ENCODE data around the gene COMMD6. TPM values are rescaled to one million over a fixed set of nuclear protein-coding genes. Genes with fewer than 3 reads are reported as not detected.

COMMD6 gene
- 59.9 and 109 TPM in 2 replicates for total RNA-seq (2014; rRNA removed; shearing (Covaris generic))

DNA sequence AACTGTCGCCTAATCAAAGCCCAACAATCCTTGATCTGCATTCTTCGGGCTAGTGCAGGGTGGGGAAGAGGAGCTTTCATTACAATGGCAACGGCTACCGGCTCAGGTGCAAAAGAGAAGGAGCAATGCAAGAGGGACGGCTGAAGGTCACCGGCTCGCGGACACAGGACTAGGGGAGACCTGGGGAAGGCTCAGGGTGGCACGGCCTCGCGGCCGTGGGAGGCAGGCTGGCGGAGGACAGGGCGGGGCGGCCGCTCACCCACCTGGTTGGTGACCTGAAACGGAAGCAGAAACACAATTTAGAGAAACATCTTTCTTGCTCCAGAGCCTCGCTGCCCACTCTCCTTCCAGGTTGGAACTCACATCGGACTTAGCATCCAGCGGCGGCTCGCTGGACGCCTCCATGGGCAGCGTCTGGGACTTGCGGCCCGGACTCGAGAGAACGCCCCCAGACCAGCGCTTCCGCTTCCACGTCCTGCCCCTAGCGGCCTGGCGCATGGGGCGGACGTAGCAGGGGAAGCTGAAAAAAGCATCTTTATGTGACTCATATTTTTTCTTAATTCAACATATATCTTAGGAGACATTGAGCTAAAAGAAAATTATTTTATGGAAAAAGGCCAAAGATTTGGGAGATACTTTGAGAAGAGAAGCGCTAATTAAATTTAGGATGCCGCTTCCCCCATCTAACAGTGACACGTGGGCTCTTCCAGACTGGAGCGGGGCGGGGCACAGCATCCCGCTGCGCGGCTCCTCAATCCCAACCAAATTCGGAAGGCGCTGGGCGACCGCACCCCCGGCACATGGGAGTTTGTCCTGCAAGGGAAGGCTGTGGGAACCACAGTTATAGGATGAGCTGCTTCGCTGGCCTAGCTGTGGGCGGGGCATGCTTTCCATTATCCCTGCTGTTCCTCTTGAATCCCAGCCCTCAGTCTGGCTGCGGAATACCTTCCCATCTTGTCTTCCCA, at the start of gene COMMD6:
Gene COMMD6 (minus strand): TSS at position 441 of the 965 bp plus-strand sequence. CDS start 36 bp downstream, at position 405.
- Histone ChIP-seq H3K27ac (peak within 1 kb of the TSS; percentile 82), H3K27me3 (replicated peaks) (no peaks in the 10 kb centered on the region), H3K4me1 (replicated peaks) (0 out of 2 replicates have a peak, but pooled peaks cover 4% of the 10 kb centered on the region), H3K9me3 (replicated peaks) (no peaks in the 10 kb centered on the region), H3K36me3 (peaks cover 9% of the 10 kb centered on the region; the same call in 1 of the 2 replicates), H3K4me3 (peak within 1 kb of the TSS; percentile 65)
- DNase-seq (ENCODE audit: low read depth in 1 of 2, low spot score in 2 of 2), result peak; percentile 85 to 91

- Histone ChIP-seq H3K4me1 (replicated peaks) (no peaks in the 10 kb centered on the region), H3K36me3 (peaks cover 2% of the 10 kb centered on the region; the same call in 1 of the 2 replicates), H3K27me3 (replicated peaks) (no peaks in the 10 kb centered on the region), H3K4me3 (no peak overlapping the region), H3K9me3 (replicated peaks) (no peaks in the 10 kb centered on the region), H3K27ac (no peak overlapping the region)
- no peak for DNase-seq (ENCODE audit: low read depth in 1 of 2, low spot score in 2 of 2)
Measured at GRCh38 chr13:75585153-75585552, 47.5 kb upstream of the COMMD6 start.

DNA sequence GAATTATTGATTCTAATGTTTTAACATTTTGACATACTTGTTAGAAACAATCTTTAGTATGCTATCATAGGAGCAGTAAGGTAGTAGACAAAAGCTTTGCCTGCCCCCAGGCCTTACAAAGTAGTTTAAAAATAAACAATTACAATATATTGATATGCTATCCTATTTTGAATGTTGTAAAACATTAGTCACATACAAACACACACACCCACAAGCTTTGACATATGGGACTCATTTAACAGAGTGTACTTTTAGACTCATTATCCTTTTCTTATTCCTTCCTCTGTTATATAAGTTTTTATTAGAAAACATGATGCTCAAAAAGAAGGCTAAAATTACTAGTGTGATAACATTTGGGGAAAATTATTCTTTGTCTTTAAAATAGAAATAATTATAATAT, 45.5 kb upstream of the COMMD6 start:
- Histone ChIP-seq H3K4me1 (replicated peaks) (no peaks in the 10 kb centered on the region), H3K27me3 (replicated peaks) (no peaks in the 10 kb centered on the region), H3K4me3 (no peak overlapping the region), H3K9me3 (replicated peaks) (no peaks in the 10 kb centered on the region), H3K36me3 (peaks cover 2% of the 10 kb centered on the region; the same call in 1 of the 2 replicates), H3K27ac (no peak overlapping the region)
- DNase-seq (ENCODE audit: low read depth in 1 of 2, low spot score in 2 of 2), result no peak

DNA sequence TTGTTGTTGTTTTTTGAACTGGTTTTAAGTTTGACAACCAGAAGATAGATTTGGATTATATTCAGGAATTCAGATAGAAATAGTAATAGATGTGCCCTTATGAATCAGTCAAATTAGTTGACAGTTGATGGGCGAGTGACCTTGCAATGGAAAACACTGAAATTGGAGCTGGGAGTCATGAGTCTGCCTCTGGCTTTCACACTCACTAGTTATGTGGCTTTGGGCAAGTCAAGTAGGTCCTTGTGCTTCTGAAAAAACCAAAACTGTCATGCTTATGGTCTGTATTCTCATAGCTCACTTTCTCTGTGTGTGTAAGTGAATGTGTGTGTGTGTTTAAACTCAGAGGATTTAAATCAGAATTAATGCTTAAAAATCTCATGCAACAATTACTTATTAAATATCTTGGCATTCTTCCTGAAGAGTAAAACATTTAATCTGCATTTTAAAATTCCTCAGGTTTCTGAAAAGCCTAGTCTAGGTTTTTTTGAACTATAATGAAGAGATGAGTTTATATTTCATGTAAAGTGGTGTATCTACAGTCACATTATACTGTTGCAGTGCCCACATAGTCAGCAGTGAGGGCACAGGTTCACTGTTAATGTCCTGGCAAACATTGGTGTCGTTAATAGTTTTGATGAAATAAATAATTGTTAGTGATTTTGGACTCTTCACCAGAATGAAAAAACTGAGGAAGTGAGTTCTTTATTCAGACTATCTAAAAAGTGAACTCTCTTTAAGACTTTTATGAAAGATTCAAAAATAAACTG, 44.4 kb upstream of the COMMD6 start:
- H3K36me3 ChIP-seq, result peaks cover 5% of the 10 kb centered on the region; the same call in 1 of the 2 replicates
- H3K4me1 ChIP-seq (replicated peaks), result no peaks in the 10 kb centered on the region
- H3K4me3 ChIP-seq, result no peak overlapping the region
- DNase-seq (ENCODE audit: low read depth in 1 of 2, low spot score in 2 of 2), result no peak
- H3K27ac ChIP-seq, result no peak overlapping the region
- H3K9me3 ChIP-seq (replicated peaks), result no peaks in the 10 kb centered on the region
- no peaks in the 10 kb centered on the region for H3K27me3 ChIP-seq (replicated peaks)

- Histone ChIP-seq H3K4me3 (no peak overlapping the region), H3K27ac (no peak overlapping the region), H3K4me1 (replicated peaks) (no peaks in the 10 kb centered on the region), H3K9me3 (replicated peaks) (no peaks in the 10 kb centered on the region), H3K27me3 (replicated peaks) (no peaks in the 10 kb centered on the region), H3K36me3 (peaks cover 5% of the 10 kb centered on the region)
- no peak for DNase-seq (ENCODE audit: low read depth in 1 of 2, low spot score in 2 of 2)
Measured at GRCh38 chr13:75579529-75579928, 41.9 kb upstream of the COMMD6 start.

DNA sequence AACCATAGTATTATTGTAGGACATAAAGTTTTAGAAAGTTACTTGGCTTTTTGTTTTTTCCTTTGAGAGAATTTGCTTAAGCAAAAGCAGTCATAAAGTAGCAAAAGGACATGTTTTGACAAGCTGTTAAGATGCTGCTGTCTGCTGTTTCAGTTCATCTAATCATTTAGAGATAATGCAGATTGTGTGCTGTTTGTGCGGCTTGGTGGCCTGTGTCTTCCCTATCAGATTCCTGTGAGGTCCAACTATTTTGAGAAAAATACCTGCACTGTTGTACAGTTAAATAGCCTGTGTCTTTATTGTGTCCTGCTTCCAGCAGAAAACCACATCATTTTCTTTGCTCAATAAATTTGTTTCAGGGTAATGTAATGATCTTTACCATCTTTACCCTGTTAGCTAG, 31.9 kb upstream of the COMMD6 start:
- Histone ChIP-seq H3K36me3 (peaks cover 29% of the 10 kb centered on the region), H3K4me1 (replicated peaks) (no peaks in the 10 kb centered on the region), H3K9me3 (replicated peaks) (no peaks in the 10 kb centered on the region), H3K27me3 (replicated peaks) (no peaks in the 10 kb centered on the region), H3K27ac (no peak overlapping the region), H3K4me3 (no peak overlapping the region)
- DNase-seq (ENCODE audit: low read depth in 1 of 2, low spot score in 2 of 2), result no peak

GRCh38 chr13:75566658-75567057, 29.0 kb upstream of the COMMD6 start:
- Histone ChIP-seq H3K27me3 (replicated peaks) (no peaks in the 10 kb centered on the region), H3K9me3 (replicated peaks) (no peaks in the 10 kb centered on the region), H3K27ac (no peak overlapping the region), H3K4me3 (no peak overlapping the region), H3K36me3 (peaks cover 14% of the 10 kb centered on the region), H3K4me1 (replicated peaks) (no peaks in the 10 kb centered on the region)
- DNase-seq (ENCODE audit: low read depth in 1 of 2, low spot score in 2 of 2), result peak in 1 of 2 experiments; percentile 25

- Histone ChIP-seq H3K27ac (no peak overlapping the region), H3K4me3 (no peak overlapping the region), H3K9me3 (replicated peaks) (no peaks in the 10 kb centered on the region), H3K27me3 (replicated peaks) (no peaks in the 10 kb centered on the region), H3K4me1 (replicated peaks) (no peaks in the 10 kb centered on the region), H3K36me3 (peaks cover 12% of the 10 kb centered on the region)
- no peak for DNase-seq (ENCODE audit: low read depth in 1 of 2, low spot score in 2 of 2)
Measured at GRCh38 chr13:75558145-75558840, 20.7 kb upstream of the COMMD6 start.

GRCh38 chr13:75556961-75557360, 19.3 kb upstream of the COMMD6 start:
- H3K4me1 ChIP-seq (replicated peaks), result no peaks in the 10 kb centered on the region
- no peaks in the 10 kb centered on the region for H3K9me3 ChIP-seq (replicated peaks)
- H3K36me3 ChIP-seq, result peaks cover 12% of the 10 kb centered on the region
- H3K27ac ChIP-seq, result no peak overlapping the region
- H3K27me3 ChIP-seq (replicated peaks), result no peaks in the 10 kb centered on the region
- no peak for DNase-seq (ENCODE audit: low read depth in 1 of 2, low spot score in 2 of 2)
- H3K4me3 ChIP-seq, result no peak overlapping the region

DNA sequence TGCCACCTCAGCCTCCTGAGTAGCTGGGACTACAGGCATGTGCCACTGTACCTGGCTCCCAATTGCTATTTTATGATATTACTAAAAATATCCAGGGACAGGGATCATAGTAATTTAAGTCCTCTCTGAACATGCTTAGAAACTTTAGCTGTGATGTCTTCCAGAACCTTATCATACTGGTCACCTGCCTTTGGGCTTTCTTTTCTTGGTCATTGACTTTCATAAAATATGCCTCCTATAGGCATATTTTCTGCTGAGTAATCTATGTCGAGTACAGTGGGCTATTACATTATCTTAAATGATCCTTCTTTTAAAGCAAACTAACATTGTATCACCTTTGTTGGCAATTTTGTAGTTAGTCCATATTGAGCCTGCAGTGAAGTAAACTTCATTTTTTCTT, 18.2 kb upstream of the COMMD6 start:
- no peaks in the 10 kb centered on the region for H3K4me1 ChIP-seq (replicated peaks)
- no peak overlapping the region for H3K4me3 ChIP-seq

DNA sequence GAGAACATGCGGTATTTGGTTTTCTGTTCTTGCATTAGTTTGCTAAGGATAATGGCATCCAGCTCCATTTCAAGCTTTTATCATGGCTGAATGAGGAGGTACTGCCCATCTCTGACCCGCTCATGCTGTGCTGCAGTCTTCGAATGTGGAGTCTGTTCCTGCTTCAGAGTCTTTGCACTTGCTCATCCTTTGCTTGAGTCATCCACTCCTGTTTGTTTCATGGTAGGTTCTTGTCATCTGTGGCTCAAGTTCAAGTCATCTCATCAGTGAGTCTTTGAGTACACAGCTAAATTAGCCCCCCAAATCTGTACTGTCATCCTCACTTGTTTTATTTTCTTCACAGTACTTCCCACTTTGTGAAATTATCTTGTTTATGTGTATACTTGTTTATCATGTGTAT, 17.3 kb upstream of the COMMD6 start:
- Histone ChIP-seq H3K27me3 (replicated peaks) (no peaks in the 10 kb centered on the region), H3K4me3 (no peak overlapping the region), H3K4me1 (replicated peaks) (0 out of 2 replicates have a peak, but pooled peaks cover 3% of the 10 kb centered on the region), H3K27ac (no peak overlapping the region), H3K9me3 (replicated peaks) (no peaks in the 10 kb centered on the region), H3K36me3 (peaks cover 12% of the 10 kb centered on the region)
- DNase-seq (ENCODE audit: low read depth in 1 of 2, low spot score in 2 of 2), result no peak

More for the DNA sequence above, 18.2 kb upstream of the COMMD6 start:
- H3K9me3 ChIP-seq (replicated peaks), result no peaks in the 10 kb centered on the region
- H3K27ac ChIP-seq, result no peak overlapping the region
- peaks cover 12% of the 10 kb centered on the region for H3K36me3 ChIP-seq
- H3K27me3 ChIP-seq (replicated peaks), result no peaks in the 10 kb centered on the region
- no peak for DNase-seq (ENCODE audit: low read depth in 1 of 2, low spot score in 2 of 2)

DNA sequence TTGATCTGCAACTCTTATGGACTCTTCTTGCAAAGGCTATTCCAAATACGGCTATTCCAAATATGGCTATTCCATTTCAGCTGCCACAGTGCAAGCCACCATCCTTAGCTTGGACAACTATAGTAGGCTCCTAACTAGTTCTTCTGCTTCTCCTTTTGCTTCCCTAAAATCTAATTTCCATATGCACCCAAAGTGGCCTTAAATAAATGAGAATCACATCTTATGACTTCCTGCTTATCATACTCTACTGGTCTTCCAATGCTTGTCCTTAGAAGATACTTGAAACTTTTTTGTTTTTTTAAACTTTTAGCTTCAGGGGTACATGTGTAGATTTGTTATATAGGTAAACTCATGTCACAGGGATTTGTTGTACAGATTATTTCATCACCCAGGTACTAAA, 16.8 kb upstream of the COMMD6 start:
- peaks cover 14% of the 10 kb centered on the region for H3K36me3 ChIP-seq
- 0 out of 2 replicates have a peak, but pooled peaks cover 3% of the 10 kb centered on the region for H3K4me1 ChIP-seq (replicated peaks)
- H3K27ac ChIP-seq, result no peak overlapping the region
- DNase-seq (ENCODE audit: low read depth in 1 of 2, low spot score in 2 of 2), result no peak
- H3K4me3 ChIP-seq, result no peak overlapping the region
- no peaks in the 10 kb centered on the region for H3K9me3 ChIP-seq (replicated peaks)
- H3K27me3 ChIP-seq (replicated peaks), result no peaks in the 10 kb centered on the region

DNA sequence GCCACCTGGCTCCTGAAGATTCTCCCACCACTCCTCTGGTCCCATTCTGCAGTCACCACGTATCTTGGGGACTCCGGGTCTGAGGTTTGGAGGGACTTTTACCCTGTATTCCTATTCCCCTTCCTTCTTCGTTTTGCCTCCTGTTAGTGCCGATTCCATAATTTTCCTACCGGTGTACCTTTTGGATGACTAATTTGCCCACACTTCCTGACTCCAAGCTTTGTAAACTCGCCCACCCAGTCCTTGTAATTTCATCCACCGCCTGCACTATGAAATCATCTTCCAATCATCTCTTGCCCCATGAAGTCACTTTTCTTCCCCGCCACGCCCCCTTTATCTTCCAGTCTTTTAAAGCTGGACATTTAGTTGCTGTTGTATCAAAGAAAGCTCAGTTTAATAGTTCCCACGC, 12.5 kb upstream of the COMMD6 start:
- H3K27ac ChIP-seq, result peak overlapping the region; percentile 97
- H3K4me3 ChIP-seq, result peak overlapping the region; percentile 85
- H3K36me3 ChIP-seq, result peaks cover 13% of the 10 kb centered on the region
- peak; percentile 27 to 56 for DNase-seq (ENCODE audit: low read depth in 1 of 2, low spot score in 2 of 2)
- no peaks in the 10 kb centered on the region for H3K9me3 ChIP-seq (replicated peaks)
- no peaks in the 10 kb centered on the region; the same call in 1 of the 2 replicates for H3K27me3 ChIP-seq (replicated peaks)
- peaks cover 8% of the 10 kb centered on the region for H3K4me1 ChIP-seq (replicated peaks)

All from SJSA1 (cell line).